ENCODE data around the gene RIMBP2. TPM values are rescaled to one million over a fixed set of nuclear protein-coding genes. Genes with fewer than 3 reads are reported as not detected.

Gene RIMBP2
- total and polyA plus RNA-seq, 2 donors, result 0.47 to 0.78 TPM

DNA sequence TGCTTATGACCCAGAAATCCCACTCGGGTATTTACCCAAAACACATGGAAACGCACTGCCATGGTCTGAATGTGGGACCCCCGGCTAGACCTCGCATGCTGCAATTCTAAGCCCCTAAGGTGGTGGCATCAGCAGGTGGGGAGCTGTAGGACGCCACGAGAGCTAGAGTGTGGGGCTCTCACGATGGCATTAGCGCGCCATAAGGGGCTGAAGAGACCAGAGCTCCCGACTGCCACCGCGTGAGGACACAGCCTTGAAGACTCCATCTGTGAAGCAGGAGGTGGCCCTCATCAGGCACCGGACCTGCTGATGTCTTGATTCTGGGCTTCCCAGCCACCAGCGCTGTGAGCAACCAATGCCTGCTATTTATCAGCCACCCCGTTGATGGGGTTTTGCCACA lies 40.3 kb downstream of the RIMBP2 start:
- WGBS, result 98% methylated on average over 15 of the region's 15 CpGs
- Histone ChIP-seq H3K36me3 (ENCODE audit: control insufficient read depth in 2 of 2, insufficient read depth in 2 of 2, low read length in 1 of 2) (no peaks in the 10 kb centered on the region), H3K9me3 (ENCODE audit: control insufficient read depth in 2 of 2, insufficient read depth in 1 of 2, low read length in 1 of 2) (peaks cover 0 to 2% of the 10 kb centered on the region in 2 donors), H3K27me3 (ENCODE audit: control insufficient read depth in 2 of 2, insufficient read depth in 1 of 2, low read length in 1 of 2) (no peaks in the 10 kb centered on the region), H3K4me1 (ENCODE audit: control insufficient read depth in 2 of 2, insufficient read depth in 2 of 2, low read length in 2 of 2) (no peaks in the 10 kb centered on the region), H3K4me3 (ENCODE audit: low read length in 2 of 2) (no peak overlapping the region), H3K27ac (ENCODE audit: low read depth in 1 of 2, low read length in 1 of 2) (no peak overlapping the region)
- no peak for DNase-seq (ENCODE audit: low read depth in 6 of 9, low spot score in 9 of 9)

DNA sequence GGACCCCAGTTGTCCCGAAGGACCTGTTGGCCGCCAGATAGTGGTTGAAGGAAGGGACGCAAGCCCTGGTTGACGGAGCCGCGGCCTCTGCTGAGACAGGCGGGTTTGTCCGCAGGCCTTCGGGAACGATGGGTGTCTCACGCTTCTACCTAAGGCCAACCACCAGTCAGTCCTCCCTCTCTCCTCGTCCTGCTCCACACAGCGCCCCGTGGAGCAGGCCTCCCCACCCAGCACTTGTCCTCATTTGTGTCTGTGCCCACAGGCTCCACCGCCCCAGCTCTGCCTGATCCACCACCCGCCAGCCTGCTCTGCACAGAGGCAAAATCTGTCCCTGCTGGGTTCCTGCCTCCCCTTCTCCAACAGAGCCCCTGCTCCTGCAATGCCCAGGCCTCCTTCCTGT lies 41.0 kb downstream of the RIMBP2 start:
- Histone ChIP-seq H3K4me3 (ENCODE audit: low read length in 2 of 2) (no peak overlapping the region), H3K9me3 (ENCODE audit: control insufficient read depth in 2 of 2, insufficient read depth in 1 of 2, low read length in 1 of 2) (peaks cover 0 to 2% of the 10 kb centered on the region in 2 donors), H3K27ac (ENCODE audit: low read depth in 1 of 2, low read length in 1 of 2) (no peak overlapping the region), H3K36me3 (ENCODE audit: control insufficient read depth in 2 of 2, insufficient read depth in 2 of 2, low read length in 1 of 2) (no peaks in the 10 kb centered on the region), H3K4me1 (ENCODE audit: control insufficient read depth in 2 of 2, insufficient read depth in 2 of 2, low read length in 2 of 2) (no peaks in the 10 kb centered on the region), H3K27me3 (ENCODE audit: control insufficient read depth in 2 of 2, insufficient read depth in 1 of 2, low read length in 1 of 2) (no peaks in the 10 kb centered on the region)
- no peak for DNase-seq (ENCODE audit: low read depth in 6 of 9, low spot score in 9 of 9)
- WGBS, result 98% methylated on average over 16 of the region's 16 CpGs

DNA sequence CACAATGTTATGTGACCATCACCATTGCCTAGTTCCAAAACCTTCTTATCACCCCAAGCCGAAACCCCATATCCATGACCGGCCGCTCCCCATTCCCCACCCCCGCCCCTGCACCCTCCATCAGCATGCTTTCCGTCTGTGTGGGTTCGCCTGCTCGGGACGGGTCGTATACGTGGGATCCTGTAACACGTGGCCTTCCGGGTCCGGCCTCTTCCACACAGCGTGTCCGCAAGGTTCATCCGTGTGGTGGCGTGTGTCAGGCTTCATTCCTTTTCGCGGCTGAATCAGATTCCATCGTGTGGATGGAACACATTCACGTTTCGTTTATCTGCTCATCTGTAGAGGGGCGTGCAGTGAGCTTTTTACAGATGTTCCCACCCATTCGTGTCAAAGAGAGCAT lies 41.4 kb downstream of the RIMBP2 start:
- H3K27me3 ChIP-seq (ENCODE audit: control insufficient read depth in 2 of 2, insufficient read depth in 1 of 2, low read length in 1 of 2), result no peaks in the 10 kb centered on the region
- peaks cover 0 to 2% of the 10 kb centered on the region in 2 donors for H3K9me3 ChIP-seq (ENCODE audit: control insufficient read depth in 2 of 2, insufficient read depth in 1 of 2, low read length in 1 of 2)
- H3K36me3 ChIP-seq (ENCODE audit: control insufficient read depth in 2 of 2, insufficient read depth in 2 of 2, low read length in 1 of 2), result no peaks in the 10 kb centered on the region
- no peak for DNase-seq (ENCODE audit: low read depth in 6 of 9, low spot score in 9 of 9)
- no peaks in the 10 kb centered on the region for H3K4me1 ChIP-seq (ENCODE audit: control insufficient read depth in 2 of 2, insufficient read depth in 2 of 2, low read length in 2 of 2)
- H3K27ac ChIP-seq (ENCODE audit: low read depth in 1 of 2, low read length in 1 of 2), result no peak overlapping the region
- H3K4me3 ChIP-seq (ENCODE audit: low read length in 2 of 2), result no peak overlapping the region
- 96% methylated on average over 24 of the region's 24 CpGs for WGBS

DNA sequence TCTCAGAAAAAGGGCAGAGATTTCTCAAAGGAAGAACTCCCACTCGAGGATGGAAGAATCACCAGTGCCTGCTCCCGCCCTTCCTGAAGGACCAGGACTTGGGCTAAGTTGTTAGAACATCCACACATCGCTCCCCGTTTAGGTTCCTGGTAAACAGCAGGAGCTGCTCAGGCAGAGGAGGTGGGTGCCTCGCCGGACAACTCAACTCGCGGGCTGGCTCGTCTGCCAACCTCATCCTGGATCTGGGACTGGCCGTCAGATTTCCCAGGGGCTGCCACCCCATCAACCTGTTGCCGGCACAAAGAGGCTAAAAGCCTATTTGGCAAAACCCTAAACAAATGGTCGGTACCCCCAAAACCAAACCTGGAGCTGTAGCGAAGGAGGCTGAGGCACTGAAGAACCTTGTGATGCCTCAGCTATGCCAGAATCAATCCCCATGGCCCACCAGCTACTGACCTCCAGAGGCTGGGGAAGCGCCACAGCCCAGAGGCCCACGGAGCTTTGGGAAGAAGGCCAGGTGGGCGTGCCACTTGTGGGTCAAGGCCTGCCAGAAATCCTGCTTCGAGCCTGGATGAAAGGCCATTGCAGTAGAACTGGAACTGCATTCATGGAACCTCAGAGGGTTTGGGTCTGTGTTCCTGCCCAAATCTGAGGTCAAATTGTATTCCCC lies 42.9 kb downstream of the RIMBP2 start:
- no peaks in the 10 kb centered on the region for H3K36me3 ChIP-seq (ENCODE audit: control insufficient read depth in 2 of 2, insufficient read depth in 2 of 2, low read length in 1 of 2)
- no peak overlapping the region for H3K27ac ChIP-seq (ENCODE audit: low read depth in 1 of 2, low read length in 1 of 2)
- 85% methylated on average over 17 of the region's 17 CpGs for WGBS
- no peak for DNase-seq (ENCODE audit: low read depth in 6 of 9, low spot score in 9 of 9)
- H3K4me3 ChIP-seq (ENCODE audit: low read length in 2 of 2), result no peak overlapping the region
- peaks cover 0 to 14% of the 10 kb centered on the region in 2 donors for H3K9me3 ChIP-seq (ENCODE audit: control insufficient read depth in 2 of 2, insufficient read depth in 1 of 2, low read length in 1 of 2)
- H3K4me1 ChIP-seq (ENCODE audit: control insufficient read depth in 2 of 2, insufficient read depth in 2 of 2, low read length in 2 of 2), result no peaks in the 10 kb centered on the region
- H3K27me3 ChIP-seq (ENCODE audit: control insufficient read depth in 2 of 2, insufficient read depth in 1 of 2, low read length in 1 of 2), result no peaks in the 10 kb centered on the region

DNA sequence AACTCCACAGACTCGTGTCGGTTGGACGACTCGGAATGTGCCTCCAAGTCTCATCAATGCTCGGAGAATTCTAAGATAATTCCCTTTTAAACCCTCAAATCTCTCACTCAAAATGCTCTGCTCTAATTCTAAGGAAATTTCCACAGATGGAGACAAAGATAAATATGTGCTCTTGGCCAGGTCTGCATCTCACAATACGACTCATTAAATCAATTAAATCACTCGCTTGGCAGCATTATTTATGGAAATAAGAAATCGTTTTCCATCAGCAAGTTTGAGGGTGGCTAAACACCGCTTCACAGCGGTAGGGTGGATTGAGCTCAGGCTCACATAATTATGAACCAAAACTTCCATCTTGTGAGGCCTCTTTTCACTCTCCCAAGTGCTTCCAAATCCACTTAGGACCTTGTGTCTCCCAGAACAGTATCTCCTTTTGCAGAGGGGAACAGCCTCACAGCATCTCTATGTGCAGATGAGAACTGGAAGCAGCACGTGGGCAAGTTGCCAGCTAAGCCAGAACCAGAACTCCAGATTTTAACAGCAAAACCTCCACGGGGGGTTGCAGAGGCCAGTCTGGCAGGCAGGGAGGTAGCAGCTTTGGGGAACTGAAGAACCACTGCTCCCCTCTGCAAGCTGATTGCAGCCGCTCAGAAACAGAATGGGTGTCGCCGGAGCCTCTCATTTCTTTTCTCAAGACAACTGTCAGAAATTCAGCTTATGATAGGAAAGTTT lies 43.8 kb downstream of the RIMBP2 start:
- Histone ChIP-seq H3K27me3 (ENCODE audit: control insufficient read depth in 2 of 2, insufficient read depth in 1 of 2, low read length in 1 of 2) (no peaks in the 10 kb centered on the region), H3K36me3 (ENCODE audit: control insufficient read depth in 2 of 2, insufficient read depth in 2 of 2, low read length in 1 of 2) (no peaks in the 10 kb centered on the region), H3K9me3 (ENCODE audit: control insufficient read depth in 2 of 2, insufficient read depth in 1 of 2, low read length in 1 of 2) (peaks cover 0 to 23% of the 10 kb centered on the region in 2 donors), H3K4me1 (ENCODE audit: control insufficient read depth in 2 of 2, insufficient read depth in 2 of 2, low read length in 2 of 2) (no peaks in the 10 kb centered on the region), H3K4me3 (ENCODE audit: low read length in 2 of 2) (no peak overlapping the region), H3K27ac (ENCODE audit: low read depth in 1 of 2, low read length in 1 of 2) (no peak overlapping the region)
- no peak for DNase-seq (ENCODE audit: low read depth in 6 of 9, low spot score in 9 of 9)
- WGBS, result 86% methylated on average over 15 of the region's 15 CpGs

DNA sequence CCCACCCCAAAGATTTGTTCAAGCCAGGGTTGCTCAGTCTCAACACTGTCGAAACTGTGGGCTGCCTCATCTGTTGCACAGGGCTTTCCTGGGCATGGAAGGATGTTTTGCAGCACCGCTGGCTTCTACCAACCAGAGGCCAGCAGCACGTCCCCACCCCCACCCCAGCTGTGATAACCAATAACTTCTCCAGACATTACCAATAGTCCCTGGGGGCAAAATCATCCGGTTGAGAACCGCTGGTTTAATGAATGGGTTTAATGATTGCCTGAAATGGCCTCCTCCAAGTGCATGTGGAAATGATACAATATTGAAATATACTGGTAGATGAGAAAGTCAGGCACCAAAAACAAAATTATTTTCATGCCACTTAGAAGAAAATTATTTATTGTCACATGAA lies 44.5 kb downstream of the RIMBP2 start:
- no peaks in the 10 kb centered on the region for H3K27me3 ChIP-seq (ENCODE audit: control insufficient read depth in 2 of 2, insufficient read depth in 1 of 2, low read length in 1 of 2)
- WGBS, result 89% methylated on average over 5 of the region's 5 CpGs
- no peaks in the 10 kb centered on the region for H3K36me3 ChIP-seq (ENCODE audit: control insufficient read depth in 2 of 2, insufficient read depth in 2 of 2, low read length in 1 of 2)
- DNase-seq (ENCODE audit: low read depth in 6 of 9, low spot score in 9 of 9), result no peak
- no peak overlapping the region for H3K4me3 ChIP-seq (ENCODE audit: low read length in 2 of 2)
- peaks cover 0 to 21% of the 10 kb centered on the region in 2 donors for H3K9me3 ChIP-seq (ENCODE audit: control insufficient read depth in 2 of 2, insufficient read depth in 1 of 2, low read length in 1 of 2)
- H3K27ac ChIP-seq (ENCODE audit: low read depth in 1 of 2, low read length in 1 of 2), result no peak overlapping the region
- no peaks in the 10 kb centered on the region for H3K4me1 ChIP-seq (ENCODE audit: control insufficient read depth in 2 of 2, insufficient read depth in 2 of 2, low read length in 2 of 2)

DNA sequence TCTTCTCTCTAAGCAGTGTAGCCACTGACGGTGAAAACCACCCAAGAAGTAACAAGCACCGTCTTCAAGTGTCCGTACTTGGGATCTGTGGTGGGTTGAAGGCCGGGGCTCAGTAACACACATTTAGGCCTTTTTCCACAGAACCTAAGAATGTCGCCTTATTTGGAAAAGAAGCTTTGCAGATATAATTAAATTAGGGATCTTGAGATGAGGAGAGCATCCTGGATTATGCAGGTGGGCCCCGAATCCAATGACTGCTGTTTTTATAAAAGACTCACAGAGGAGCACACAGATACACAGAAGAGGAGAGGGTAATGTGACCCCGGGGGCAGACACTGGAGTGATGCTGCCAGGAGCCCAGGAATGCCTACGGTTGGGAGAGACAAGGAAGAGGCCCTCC lies 46.3 kb downstream of the RIMBP2 start:
- no peak overlapping the region for H3K27ac ChIP-seq (ENCODE audit: low read depth in 1 of 2, low read length in 1 of 2)
- 87% methylated on average over 8 of the region's 8 CpGs for WGBS
- DNase-seq (ENCODE audit: low read depth in 6 of 9, low spot score in 9 of 9), result no peak
- no peak overlapping the region for H3K4me3 ChIP-seq (ENCODE audit: low read length in 2 of 2)
- no peaks in the 10 kb centered on the region for H3K27me3 ChIP-seq (ENCODE audit: control insufficient read depth in 2 of 2, insufficient read depth in 1 of 2, low read length in 1 of 2)
- peaks cover 0 to 21% of the 10 kb centered on the region in 2 donors for H3K9me3 ChIP-seq (ENCODE audit: control insufficient read depth in 2 of 2, insufficient read depth in 1 of 2, low read length in 1 of 2)
- H3K4me1 ChIP-seq (ENCODE audit: control insufficient read depth in 2 of 2, insufficient read depth in 2 of 2, low read length in 2 of 2), result no peaks in the 10 kb centered on the region
- no peaks in the 10 kb centered on the region for H3K36me3 ChIP-seq (ENCODE audit: control insufficient read depth in 2 of 2, insufficient read depth in 2 of 2, low read length in 1 of 2)

DNA sequence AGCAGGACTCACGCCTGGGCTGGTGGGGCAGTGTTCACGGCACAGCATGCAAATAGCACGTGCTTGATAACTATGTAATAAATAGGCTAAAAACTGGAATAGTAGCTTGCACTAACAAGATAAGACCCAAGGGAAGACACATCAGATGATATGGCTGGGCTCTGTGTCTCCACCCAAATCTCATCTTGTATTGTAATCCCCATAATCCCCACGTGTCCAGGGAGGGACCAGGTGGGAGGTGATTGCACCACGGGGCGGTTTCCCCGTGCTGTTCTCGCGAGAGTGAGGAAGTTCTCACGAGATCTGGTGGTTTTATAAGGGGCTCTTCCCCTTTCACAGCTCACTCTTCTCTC lies 46.9 kb downstream of the RIMBP2 start:
- 64% methylated on average over 10 of the region's 10 CpGs for WGBS
- Histone ChIP-seq H3K27ac (ENCODE audit: low read depth in 1 of 2, low read length in 1 of 2) (no peak overlapping the region), H3K9me3 (ENCODE audit: control insufficient read depth in 2 of 2, insufficient read depth in 1 of 2, low read length in 1 of 2) (peaks cover 0 to 21% of the 10 kb centered on the region in 2 donors), H3K27me3 (ENCODE audit: control insufficient read depth in 2 of 2, insufficient read depth in 1 of 2, low read length in 1 of 2) (no peaks in the 10 kb centered on the region), H3K36me3 (ENCODE audit: control insufficient read depth in 2 of 2, insufficient read depth in 2 of 2, low read length in 1 of 2) (no peaks in the 10 kb centered on the region), H3K4me3 (ENCODE audit: low read length in 2 of 2) (no peak overlapping the region), H3K4me1 (ENCODE audit: control insufficient read depth in 2 of 2, insufficient read depth in 2 of 2, low read length in 2 of 2) (no peaks in the 10 kb centered on the region)
- no peak for DNase-seq (ENCODE audit: low read depth in 6 of 9, low spot score in 9 of 9)

DNA sequence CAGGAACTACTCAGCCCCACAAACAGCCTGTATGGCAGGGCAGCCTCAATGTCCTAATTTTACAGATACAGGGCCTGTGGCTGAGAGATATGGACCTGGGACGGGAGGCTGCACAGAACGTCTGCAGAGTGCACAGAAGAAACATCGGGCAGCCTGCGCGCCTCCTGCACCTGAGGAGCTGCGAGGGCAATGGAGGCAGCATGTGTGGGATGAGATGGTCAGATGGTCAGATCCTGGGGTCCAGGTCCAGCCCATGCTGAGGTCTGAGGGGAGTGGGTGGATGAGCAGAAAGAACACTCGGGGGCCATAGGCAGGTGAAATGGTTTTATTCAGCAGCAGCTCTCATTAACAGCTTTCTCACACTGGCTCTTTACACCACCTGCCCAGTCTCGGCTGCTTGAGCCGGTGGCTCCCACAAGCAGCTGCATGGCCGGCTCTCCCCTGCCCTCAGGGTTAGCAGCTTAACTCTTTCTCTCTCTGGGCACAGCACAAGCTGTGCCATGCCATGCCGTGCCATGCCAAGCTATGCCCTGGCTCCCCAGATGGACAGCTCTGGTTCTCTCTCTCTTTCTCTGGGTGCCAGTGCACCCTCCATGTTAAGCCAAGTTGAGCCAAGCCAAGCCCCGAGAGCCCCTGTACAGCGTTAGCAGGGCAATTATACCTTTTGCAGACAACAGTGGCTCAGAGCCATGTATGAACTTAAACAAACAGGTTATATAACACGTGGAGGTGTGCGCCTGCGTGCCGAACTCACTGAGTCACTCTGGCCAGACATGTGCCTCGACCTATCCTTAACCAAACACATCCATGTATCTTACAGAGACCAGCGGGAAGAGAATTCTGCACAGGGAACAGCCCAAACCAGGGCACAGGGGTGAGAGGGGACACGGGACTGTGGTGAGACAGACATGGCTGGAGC lies 47.6 kb downstream of the RIMBP2 start:
- Histone ChIP-seq H3K4me3 (ENCODE audit: low read length in 2 of 2) (no peak overlapping the region), H3K4me1 (ENCODE audit: control insufficient read depth in 2 of 2, insufficient read depth in 2 of 2, low read length in 2 of 2) (no peaks in the 10 kb centered on the region), H3K27me3 (ENCODE audit: control insufficient read depth in 2 of 2, insufficient read depth in 1 of 2, low read length in 1 of 2) (no peaks in the 10 kb centered on the region), H3K36me3 (ENCODE audit: control insufficient read depth in 2 of 2, insufficient read depth in 2 of 2, low read length in 1 of 2) (no peaks in the 10 kb centered on the region), H3K9me3 (ENCODE audit: control insufficient read depth in 2 of 2, insufficient read depth in 1 of 2, low read length in 1 of 2) (peaks cover 0 to 21% of the 10 kb centered on the region in 2 donors), H3K27ac (ENCODE audit: low read depth in 1 of 2, low read length in 1 of 2) (no peak overlapping the region)
- no peak for DNase-seq (ENCODE audit: low read depth in 6 of 9, low spot score in 9 of 9)
- 94% methylated on average over 20 of the region's 20 CpGs for WGBS

Measured in thymus (tissue), 11 donors.